Liver (tissue), 9 donors: ENCODE results near the gene KBTBD7. TPM values are rescaled to one million over a fixed set of nuclear protein-coding genes. Genes with fewer than 3 reads are reported as not detected.

Source experiments
- DNase-seq: peaks from one replicate; pipeline ENCODE4 v3.0.0-alpha.2; 2017; ENCODE audit warnings: low spot score
- H3K27ac ChIP-seq, 2 donors: one replicate each; pipeline ENCODE4 v1.7.0; 2013; ENCODE audit warnings: inconsistent platforms in 2 of 2, low read length in 2 of 2, control low read depth in 1 of 2, low read depth in 1 of 2, mild to moderate bottlenecking in 1 of 2
- H3K27me3 ChIP-seq, 4 donors: one replicate each; pipeline versions ENCODE4 v1.6.1 to v1.7.0; 2013; ENCODE audit warnings: low read length in 3 of 4, inconsistent platforms in 1 of 4, mild to moderate bottlenecking in 1 of 4, moderate library complexity in 1 of 4; ENCODE audit not compliant: control insufficient read depth in 4 of 4, insufficient read depth in 4 of 4
- H3K36me3 ChIP-seq, 4 donors: one replicate each; pipeline versions ENCODE4 v1.6.1 to v1.7.0; 2013; ENCODE audit warnings: low read length in 3 of 4, mild to moderate bottlenecking in 3 of 4, low read depth in 1 of 4, moderate library complexity in 1 of 4; ENCODE audit not compliant: control insufficient read depth in 4 of 4, insufficient read depth in 3 of 4
- H3K4me1 ChIP-seq, 4 donors: one replicate each; pipeline versions ENCODE4 v1.6.1 to v1.7.0; 2013; ENCODE audit warnings: low read length in 3 of 4, mild to moderate bottlenecking in 3 of 4, moderate library complexity in 1 of 4; ENCODE audit not compliant: control insufficient read depth in 4 of 4, insufficient read depth in 4 of 4
- H3K4me3 ChIP-seq, 3 donors: one replicate each; pipeline versions ENCODE4 v1.6.1 to v1.7.0; 2013; ENCODE audit warnings: low read length in 3 of 3, control low read depth in 1 of 3, low read depth in 1 of 3, mild to moderate bottlenecking in 1 of 3
- H3K9ac ChIP-seq, 2 donors: one replicate each; pipeline ENCODE4 v1.7.0; 2013; ENCODE audit warnings: low read length in 2 of 2, mild to moderate bottlenecking in 2 of 2, moderate library complexity in 2 of 2, control low read depth in 1 of 2, low read depth in 1 of 2
- H3K9me3 ChIP-seq, 4 donors: one replicate each; pipeline versions ENCODE4 v1.6.1 to v1.7.0; 2013; ENCODE audit warnings: low read length in 3 of 4; ENCODE audit not compliant: control insufficient read depth in 4 of 4
- ATF3 ChIP-seq: IDR thresholded peaks from 2 replicates; pipeline ENCODE4 v1.6.1; 2016; ENCODE audit warnings: antibody characterized with exemption
- CTCF ChIP-seq: fragments of 150-350 bp; IDR thresholded peaks from 2 replicates; pipeline ENCODE4 v1.5.1; 2017; ENCODE audit warnings: improper control_type of control experiment, low read depth, low read length; ENCODE audit not compliant: missing input control
- EGR1 ChIP-seq, 2 donors: IDR thresholded peaks; 2 replicates each; pipeline ENCODE4 v1.6.1; 2016 to 2018; ENCODE audit warnings: antibody characterized with exemption in 2 of 2, low read depth in 2 of 2
- FOXA1 ChIP-seq: IDR thresholded peaks from 2 replicates; pipeline ENCODE4 v1.6.1; 2016; ENCODE audit warnings: antibody characterized with exemption
- FOXA2 ChIP-seq: IDR thresholded peaks from 2 replicates; pipeline ENCODE4 v1.6.1; 2016; ENCODE audit warnings: antibody characterized with exemption
- GABPA ChIP-seq, 2 donors: IDR thresholded peaks in 1 of 2; conservative IDR thresholded peaks in 1 of 2; 2 replicates each; pipeline ENCODE4 v1.6.1; 2016; ENCODE audit warnings: antibody characterized with exemption in 2 of 2, mild to moderate bottlenecking in 1 of 2, moderate library complexity in 1 of 2
- HNF4G ChIP-seq: IDR thresholded peaks from 2 replicates; pipeline ENCODE4 v1.6.1; 2016; ENCODE audit warnings: antibody characterized with exemption
- JUND ChIP-seq, 2 donors: IDR thresholded peaks; 2 replicates each; pipeline ENCODE4 v1.6.1; 2016; ENCODE audit warnings: antibody characterized with exemption in 2 of 2
- NR2F2 ChIP-seq: IDR thresholded peaks from 2 replicates; pipeline ENCODE4 v1.6.1; 2016; ENCODE audit warnings: antibody characterized with exemption
- RAD21 ChIP-seq, 2 donors: IDR thresholded peaks; 2 replicates each; pipeline ENCODE4 v1.6.1; 2016; ENCODE audit warnings: antibody characterized with exemption in 2 of 2, mild to moderate bottlenecking in 2 of 2
- REST ChIP-seq: IDR thresholded peaks from 2 replicates; pipeline ENCODE4 v1.6.1; 2016; ENCODE audit warnings: antibody characterized with exemption, mild to moderate bottlenecking
- TAF1 ChIP-seq: conservative IDR thresholded peaks from 2 replicates; pipeline ENCODE4 v1.6.1; 2016; ENCODE audit warnings: antibody characterized with exemption, mild to moderate bottlenecking
- ZBTB33 ChIP-seq: IDR thresholded peaks from 2 replicates; pipeline ENCODE4 v1.6.1; 2016; ENCODE audit warnings: antibody characterized with exemption
- WGBS: extraction: QIAGEN DNeasy Blood & Tissue Kit; methylation state at CpG from one replicate; pipeline ENCODE4 v1.1.7; 2013; 5-methylcytosine and 5-hydroxymethylcytosine counted together
- polyA plus RNA-seq, 2 donors: library from polyadenylated mRNA; stranded (reverse) in 1 of 2; unstranded in 1 of 2; fragments of 200-250 nt in 1 of 2; fragments of >200 nt in 1 of 2; fragmentation: Nextera tagmentation in 1 of 2; extraction: Ambion mirVana in 1 of 2; gene quantifications; one replicate each; pipeline versions ENCODE4 v1.2.1 to v1.2.3, GENCODE V29; 2013 to 2015
- total RNA-seq, 2 donors: library from RNA; depleted of rRNA; stranded (reverse); fragments of >200 nt; gene quantifications; one replicate each; pipeline ENCODE4 v1.2.3, GENCODE V29; 2014
- donor health status: healthy.
- donor health status: healthy.
- donor health status: healthy.
- donor health status: healthy.
- donor health status: healthy.

Gene KBTBD7
- total and polyA plus RNA-seq, 4 donors, result 3.3 to 10.1 (median 6.9) TPM

GRCh38 chr13:41216160-41216559 lies 21.8 kb upstream of the KBTBD7 start:
- TF ChIP-seq JUND (IDR thresholded peaks at IDR 0.05), result no peak
- TF ChIP-seq FOXA1, result no peak
- no peak for TF ChIP-seq FOXA2
- TF ChIP-seq EGR1 (IDR thresholded peaks at IDR 0.05; ENCODE audit: low read depth in 2 of 2), result no peak
- no peak for TF ChIP-seq REST
- no peak for TF ChIP-seq GABPA (IDR thresholded peaks at IDR 0.05 in 1 of 2, conservative IDR thresholded peaks at IDR 0.05 in 1 of 2)
- no peak for TF ChIP-seq ATF3
- no peak for TF ChIP-seq RAD21 (IDR thresholded peaks at IDR 0.05)
- TF ChIP-seq TAF1, result no peak
- no peak for TF ChIP-seq NR2F2
- no peaks in the 10 kb centered on the region for H3K27me3 ChIP-seq
- no peaks in the 10 kb centered on the region for H3K4me1 ChIP-seq

GRCh38 chr13:41213919-41214318 lies 19.6 kb upstream of the KBTBD7 start:
- Histone ChIP-seq H3K4me3 (no peak overlapping the region), H3K4me1 (no peaks in the 10 kb centered on the region), H3K27ac (no peak overlapping the region)

More at GRCh38 chr13:41216160-41216559, 21.8 kb upstream of the KBTBD7 start:
- H3K9me3 ChIP-seq, result peaks cover 0 to 1% (median 0%) of the 10 kb centered on the region in 4 donors
- H3K4me3 ChIP-seq, result no peak overlapping the region
- H3K36me3 ChIP-seq, result peaks cover 0 to 8% (median 2%) of the 10 kb centered on the region in 4 donors
- DNase-seq, result no peak
- no peak overlapping the region for H3K9ac ChIP-seq
- no peak overlapping the region for H3K27ac ChIP-seq

More at GRCh38 chr13:41213919-41214318, 19.6 kb upstream of the KBTBD7 start:
- Histone ChIP-seq H3K36me3 (peaks cover 0 to 2% (median 0%) of the 10 kb centered on the region in 4 donors), H3K27me3 (no peaks in the 10 kb centered on the region), H3K9me3 (peaks cover 0 to 2% (median 0%) of the 10 kb centered on the region in 4 donors), H3K9ac (no peak overlapping the region)
- TF ChIP-seq CTCF (no peak), HNF4G (no peak), ZBTB33 (no peak)
- DNase-seq, result no peak
- 62% methylated on average over 3 of the region's 3 CpGs for WGBS
